MM.1S (cell line): ENCODE results near the gene KCNQ1.

Source experiments
- DNase-seq: peaks from one replicate; pipeline ENCODE4 v3.0.0-alpha.2; 2015
- H2AFZ ChIP-seq: fragments of 300-600 bp; sonication (generic); 2 replicates; pipeline ENCODE4 v1.6.0; 2016; ENCODE audit warnings: antibody characterized with exemption, low read length
- H3F3A ChIP-seq: fragments of 300-600 bp; sonication (generic); 2 replicates; pipeline ENCODE4 v1.6.1; 2016; ENCODE audit warnings: mild to moderate bottlenecking, antibody characterized with exemption, low read length, moderate library complexity, mixed read lengths; ENCODE audit not compliant: insufficient read depth
- H3K27ac ChIP-seq: fragments of 300-600 bp; sonication (generic); 2 replicates; pipeline ENCODE4 v1.5.1; 2016; ENCODE audit warnings: mild to moderate bottlenecking, low read length
- H3K27me3 ChIP-seq: fragments of 300-600 bp; sonication (generic); replicated peaks from 2 replicates; pipeline ENCODE4 v1.6.0; 2016; ENCODE audit warnings: low read length; ENCODE audit not compliant: insufficient read depth
- H3K36me3 ChIP-seq: fragments of 300-600 bp; sonication (generic); replicated peaks from 2 replicates; pipeline ENCODE4 v1.6.1; 2016; ENCODE audit warnings: mild to moderate bottlenecking, low read length, mixed read lengths; ENCODE audit not compliant: insufficient read depth
- H3K4me1 ChIP-seq: fragments of 300-600 bp; sonication (generic); 2 replicates; pipeline ENCODE4 v1.6.1; 2016; ENCODE audit warnings: low read length, mixed read lengths
- H3K4me2 ChIP-seq: fragments of 300-600 bp; sonication (generic); 2 replicates; pipeline ENCODE4 v1.6.0; 2016; ENCODE audit warnings: low read depth, low read length
- H3K4me3 ChIP-seq: fragments of 300-600 bp; sonication (generic); 2 replicates; pipeline ENCODE4 v1.5.1; 2016; ENCODE audit warnings: low read length, mixed read lengths
- H3K79me2 ChIP-seq: fragments of 300-600 bp; sonication (generic); 2 replicates; pipeline ENCODE4 v1.6.1; 2016; ENCODE audit warnings: mixed run types, low read length, mixed read lengths
- H3K9ac ChIP-seq: fragments of 300-600 bp; sonication (generic); 2 replicates; pipeline ENCODE4 v1.6.1; 2016; ENCODE audit warnings: low read length, mixed read lengths
- H3K9me2 ChIP-seq: fragments of 300-600 bp; sonication (generic); replicated peaks from 2 replicates; pipeline ENCODE4 v1.6.1; 2016; ENCODE audit warnings: mild to moderate bottlenecking, low read length, mixed read lengths; ENCODE audit not compliant: insufficient read depth
- H3K9me3 ChIP-seq: fragments of 300-600 bp; sonication (generic); replicated peaks from 2 replicates; pipeline ENCODE4 v1.6.1; 2016; ENCODE audit warnings: mild to moderate bottlenecking, low read length, mixed read lengths; ENCODE audit not compliant: insufficient read depth
- H4K20me1 ChIP-seq: fragments of 300-600 bp; sonication (generic); 2 replicates; pipeline ENCODE4 v1.6.1; 2016; ENCODE audit warnings: mild to moderate bottlenecking, low read length, moderate library complexity, mixed read lengths; ENCODE audit not compliant: insufficient read depth
- CTCF ChIP-seq: fragments of 300-600 bp; sonication (generic); IDR thresholded peaks from 2 replicates; pipeline ENCODE4 v1.5.1; 2016; ENCODE audit warnings: antibody characterized with exemption, low read length, mixed read lengths
- EZH2 ChIP-seq: fragments of 300-600 bp; sonication (generic); optimal IDR thresholded peaks from 2 replicates; pipeline ENCODE3; 2017; ENCODE audit warnings: low read depth, mild to moderate bottlenecking, antibody characterized with exemption, low read length, mixed read lengths
- EZH2phosphoT487 ChIP-seq: fragments of 300-600 bp; sonication (generic); IDR thresholded peaks from 2 replicates; pipeline ENCODE4 v1.6.1; 2018; ENCODE audit warnings: antibody characterized with exemption, low read length

The KCNQ1 gene

GRCh38 chr11:2862395-2863275 is 417.8 kb downstream of the KCNQ1 start:
- TF ChIP-seq EZH2phosphoT487: no peak
- TF ChIP-seq CTCF: no peak
- TF ChIP-seq EZH2: no peak
- Histone ChIP-seq H3K27me3 (peaks cover 17% of the 10 kb centered on the region), H3F3A (no peaks in the 10 kb centered on the region), H3K4me3 (no peak overlapping the region), H3K79me2 (no peaks in the 10 kb centered on the region), H3K4me1 (no peaks in the 10 kb centered on the region), H4K20me1 (no peaks in the 10 kb centered on the region), H3K9me3 (no peaks in the 10 kb centered on the region), H3K27ac (no peak overlapping the region), H3K9me2 (no peaks in the 10 kb centered on the region), H3K4me2 (no peak overlapping the region; the same call in 1 of the 2 replicates), H3K36me3 (no peaks in the 10 kb centered on the region), H2AFZ (no peak overlapping the region), H3K9ac (no peak overlapping the region)
- DNase-seq: no peak

GRCh38 chr11:2863276-2863618 is 418.4 kb downstream of the KCNQ1 start:
- Histone ChIP-seq H3K27ac (no peak overlapping the region), H3K4me3 (no peak overlapping the region), H3K9me2 (no peaks in the 10 kb centered on the region), H3K4me2 (no peak overlapping the region; the same call in 1 of the 2 replicates), H3K9ac (no peak overlapping the region), H3K36me3 (no peaks in the 10 kb centered on the region), H4K20me1 (no peaks in the 10 kb centered on the region), H3K79me2 (no peaks in the 10 kb centered on the region), H3K27me3 (peaks cover 17% of the 10 kb centered on the region), H3K4me1 (no peaks in the 10 kb centered on the region), H2AFZ (no peak overlapping the region), H3K9me3 (no peaks in the 10 kb centered on the region), H3F3A (no peaks in the 10 kb centered on the region)
- no peak for DNase-seq
- TF ChIP-seq EZH2 (no peak), EZH2phosphoT487 (no peak), CTCF (no peak)

GRCh38 chr11:2864901-2865300 is 420.1 kb downstream of the KCNQ1 start:
- DNase-seq: no peak
- Histone ChIP-seq H3K9ac (no peak overlapping the region), H3K4me1 (no peaks in the 10 kb centered on the region), H3K4me3 (no peak overlapping the region), H3K9me2 (no peaks in the 10 kb centered on the region), H3F3A (no peaks in the 10 kb centered on the region), H3K27ac (no peak overlapping the region), H3K79me2 (no peaks in the 10 kb centered on the region), H3K27me3 (peaks cover 20% of the 10 kb centered on the region), H3K36me3 (no peaks in the 10 kb centered on the region), H4K20me1 (no peaks in the 10 kb centered on the region), H3K9me3 (no peaks in the 10 kb centered on the region), H3K4me2 (no peak overlapping the region), H2AFZ (no peak overlapping the region)
- TF ChIP-seq EZH2: no peak
- TF ChIP-seq CTCF: no peak
- no peak for TF ChIP-seq EZH2phosphoT487
